MM.1S (cell line): ENCODE measurements around the gene CHST6.

ENCODE experiments used
- DNase-seq: peaks from one replicate; pipeline ENCODE4 v3.0.0-alpha.2; 2015
- H2AFZ ChIP-seq: fragments of 300-600 bp; sonication (generic); 2 replicates; pipeline ENCODE4 v1.6.0; 2016; ENCODE audit warnings: antibody characterized with exemption, low read length
- H3F3A ChIP-seq: fragments of 300-600 bp; sonication (generic); 2 replicates; pipeline ENCODE4 v1.6.1; 2016; ENCODE audit warnings: mild to moderate bottlenecking, antibody characterized with exemption, low read length, moderate library complexity, mixed read lengths; ENCODE audit not compliant: insufficient read depth
- H3K27ac ChIP-seq: fragments of 300-600 bp; sonication (generic); 2 replicates; pipeline ENCODE4 v1.5.1; 2016; ENCODE audit warnings: mild to moderate bottlenecking, low read length
- H3K27me3 ChIP-seq: fragments of 300-600 bp; sonication (generic); replicated peaks from 2 replicates; pipeline ENCODE4 v1.6.0; 2016; ENCODE audit warnings: low read length; ENCODE audit not compliant: insufficient read depth
- H3K36me3 ChIP-seq: fragments of 300-600 bp; sonication (generic); replicated peaks from 2 replicates; pipeline ENCODE4 v1.6.1; 2016; ENCODE audit warnings: mild to moderate bottlenecking, low read length, mixed read lengths; ENCODE audit not compliant: insufficient read depth
- H3K4me1 ChIP-seq: fragments of 300-600 bp; sonication (generic); 2 replicates; pipeline ENCODE4 v1.6.1; 2016; ENCODE audit warnings: low read length, mixed read lengths
- H3K4me2 ChIP-seq: fragments of 300-600 bp; sonication (generic); 2 replicates; pipeline ENCODE4 v1.6.0; 2016; ENCODE audit warnings: low read depth, low read length
- H3K4me3 ChIP-seq: fragments of 300-600 bp; sonication (generic); 2 replicates; pipeline ENCODE4 v1.5.1; 2016; ENCODE audit warnings: low read length, mixed read lengths
- H3K79me2 ChIP-seq: fragments of 300-600 bp; sonication (generic); 2 replicates; pipeline ENCODE4 v1.6.1; 2016; ENCODE audit warnings: mixed run types, low read length, mixed read lengths
- H3K9ac ChIP-seq: fragments of 300-600 bp; sonication (generic); 2 replicates; pipeline ENCODE4 v1.6.1; 2016; ENCODE audit warnings: low read length, mixed read lengths
- H3K9me2 ChIP-seq: fragments of 300-600 bp; sonication (generic); replicated peaks from 2 replicates; pipeline ENCODE4 v1.6.1; 2016; ENCODE audit warnings: mild to moderate bottlenecking, low read length, mixed read lengths; ENCODE audit not compliant: insufficient read depth
- H3K9me3 ChIP-seq: fragments of 300-600 bp; sonication (generic); replicated peaks from 2 replicates; pipeline ENCODE4 v1.6.1; 2016; ENCODE audit warnings: mild to moderate bottlenecking, low read length, mixed read lengths; ENCODE audit not compliant: insufficient read depth
- H4K20me1 ChIP-seq: fragments of 300-600 bp; sonication (generic); 2 replicates; pipeline ENCODE4 v1.6.1; 2016; ENCODE audit warnings: mild to moderate bottlenecking, low read length, moderate library complexity, mixed read lengths; ENCODE audit not compliant: insufficient read depth
- CTCF ChIP-seq: fragments of 300-600 bp; sonication (generic); IDR thresholded peaks from 2 replicates; pipeline ENCODE4 v1.5.1; 2016; ENCODE audit warnings: antibody characterized with exemption, low read length, mixed read lengths
- EZH2 ChIP-seq: fragments of 300-600 bp; sonication (generic); optimal IDR thresholded peaks from 2 replicates; pipeline ENCODE3; 2017; ENCODE audit warnings: low read depth, mild to moderate bottlenecking, antibody characterized with exemption, low read length, mixed read lengths
- EZH2phosphoT487 ChIP-seq: fragments of 300-600 bp; sonication (generic); IDR thresholded peaks from 2 replicates; pipeline ENCODE4 v1.6.1; 2018; ENCODE audit warnings: antibody characterized with exemption, low read length

Gene CHST6

DNA sequence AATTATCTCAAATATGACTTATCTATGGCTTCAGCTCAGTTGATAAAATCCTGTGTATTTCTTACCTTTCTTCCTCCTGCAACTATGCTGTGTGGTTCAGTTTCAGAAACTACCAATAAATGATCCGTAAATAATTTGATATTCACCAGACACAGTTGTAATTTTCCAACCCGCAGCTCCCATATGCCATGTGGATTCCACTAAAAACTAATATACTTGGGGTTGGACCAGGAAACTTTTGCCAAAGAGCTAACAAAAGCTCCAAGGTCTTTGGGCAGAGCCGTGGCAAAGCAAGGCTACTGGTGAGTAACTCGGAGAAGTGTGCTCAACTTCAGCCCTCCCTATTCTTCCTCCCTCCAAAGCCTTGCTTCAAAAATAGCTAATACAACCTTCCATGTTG lies 2.3 kb upstream of the CHST6 start:
- no peaks in the 10 kb centered on the region for H3K79me2 ChIP-seq
- no peaks in the 10 kb centered on the region for H3K9me2 ChIP-seq
- no peak overlapping the region for H3K27ac ChIP-seq
- no peaks in the 10 kb centered on the region for H3K27me3 ChIP-seq
- H3F3A ChIP-seq, result no peaks in the 10 kb centered on the region
- no peak overlapping the region for H3K4me2 ChIP-seq
- no peaks in the 10 kb centered on the region for H3K36me3 ChIP-seq
- no peaks in the 10 kb centered on the region for H4K20me1 ChIP-seq
- no peak for DNase-seq
- H3K9me3 ChIP-seq, result no peaks in the 10 kb centered on the region
- no peak overlapping the region for H3K9ac ChIP-seq
- H3K4me1 ChIP-seq, result no peaks in the 10 kb centered on the region
- TF ChIP-seq CTCF, result no peak
- no peak for TF ChIP-seq EZH2
- TF ChIP-seq EZH2phosphoT487, result no peak
- no peak overlapping the region for H3K4me3 ChIP-seq
- H2AFZ ChIP-seq, result no peak overlapping the region

- Histone ChIP-seq H3K79me2 (no peaks in the 10 kb centered on the region), H4K20me1 (no peaks in the 10 kb centered on the region), H3K9me3 (no peaks in the 10 kb centered on the region), H3K9me2 (no peaks in the 10 kb centered on the region), H3K4me1 (no peaks in the 10 kb centered on the region), H3F3A (no peaks in the 10 kb centered on the region), H3K36me3 (no peaks in the 10 kb centered on the region), H2AFZ (no peak overlapping the region), H3K9ac (no peak overlapping the region), H3K4me2 (no peak overlapping the region), H3K4me3 (no peak overlapping the region), H3K27me3 (no peaks in the 10 kb centered on the region), H3K27ac (no peak overlapping the region)
- no peak for DNase-seq
- TF ChIP-seq CTCF (no peak), EZH2 (no peak), EZH2phosphoT487 (no peak)
Measured at GRCh38 chr16:75494661-75495075, 573 bp downstream of the CHST6 start.

- no peaks in the 10 kb centered on the region for H3K9me2 ChIP-seq
- H3F3A ChIP-seq, result no peaks in the 10 kb centered on the region
- DNase-seq, result no peak
- H3K27me3 ChIP-seq, result no peaks in the 10 kb centered on the region
- no peaks in the 10 kb centered on the region for H4K20me1 ChIP-seq
- H2AFZ ChIP-seq, result no peak overlapping the region
- no peak overlapping the region for H3K4me3 ChIP-seq
- H3K9ac ChIP-seq, result no peak overlapping the region
- no peak overlapping the region for H3K4me2 ChIP-seq
- no peaks in the 10 kb centered on the region for H3K79me2 ChIP-seq
- no peaks in the 10 kb centered on the region for H3K36me3 ChIP-seq
- H3K4me1 ChIP-seq, result no peaks in the 10 kb centered on the region
- H3K27ac ChIP-seq, result no peak overlapping the region
- no peaks in the 10 kb centered on the region for H3K9me3 ChIP-seq
- TF ChIP-seq CTCF (no peak), EZH2phosphoT487 (no peak), EZH2 (no peak)
Measured at GRCh38 chr16:75494184-75494583, 1.1 kb downstream of the CHST6 start.
